ENCODE data around the gene PTGDR2.
A peak's percentile ranks its signal among the peaks of the same experiment; 100 is the strongest.

Gene PTGDR2

GRCh38 chr11:60858731-60859464 is 3.1 kb upstream of the PTGDR2 start:
- no peak for TF ChIP-seq GATA1 (IDR thresholded peaks at IDR 0.05; ENCODE audit: low read depth, low read length)
- TF ChIP-seq POLR2A (IDR thresholded peaks at IDR 0.05; ENCODE audit: low read length): no peak
- DNase-seq: no peak

- TF ChIP-seq POLR2A (IDR thresholded peaks at IDR 0.05; ENCODE audit: low read length) (no peak), GATA1 (IDR thresholded peaks at IDR 0.05; ENCODE audit: low read depth, low read length) (no peak)
- DNase-seq: no peak
Observed at GRCh38 chr11:60858236-60858635, 2.5 kb upstream of the PTGDR2 start.

DNA sequence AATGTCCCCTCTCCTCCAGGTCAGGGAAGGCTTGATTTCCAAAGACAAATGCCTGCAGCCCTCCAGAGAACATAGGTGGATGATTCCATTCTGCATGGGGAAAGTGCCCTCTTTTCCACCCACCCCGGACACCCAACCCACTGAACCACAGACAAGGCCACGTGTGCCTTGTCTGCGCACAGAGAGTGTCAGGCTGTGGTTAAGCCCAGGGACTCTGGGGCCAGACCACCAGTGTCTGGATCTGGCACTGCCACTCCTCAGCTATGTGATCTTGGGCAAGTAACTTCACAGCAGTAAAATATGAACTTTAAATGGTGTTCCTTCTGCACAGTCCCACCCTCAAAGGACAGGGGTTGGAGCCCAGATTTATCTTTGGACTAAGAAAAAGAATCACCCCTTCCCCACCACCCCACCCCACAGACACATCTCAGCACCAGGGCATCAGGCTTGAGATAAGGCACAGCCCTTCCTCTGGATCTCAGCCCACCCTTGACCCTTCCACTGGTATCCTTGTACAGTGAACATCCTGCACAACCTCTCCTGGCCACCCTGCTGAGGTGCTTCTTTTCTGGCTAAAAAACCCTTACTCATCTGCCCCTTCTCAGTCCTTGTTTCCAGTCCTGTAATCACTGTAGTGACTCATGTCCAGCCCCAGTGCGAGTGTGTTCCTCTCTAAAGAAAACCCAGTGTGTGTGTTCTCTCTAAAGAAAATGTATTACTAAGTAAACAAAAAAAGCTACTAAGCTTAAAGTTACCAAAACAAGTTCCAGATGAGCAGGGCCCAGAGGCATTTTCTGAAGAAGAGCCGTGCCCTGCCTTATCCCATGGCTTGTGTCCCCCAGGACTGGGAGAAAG is 1.9 kb upstream of the PTGDR2 start:
- TF ChIP-seq POLR2A (IDR thresholded peaks at IDR 0.05; ENCODE audit: low read length): no peak
- TF ChIP-seq GATA1 (IDR thresholded peaks at IDR 0.05; ENCODE audit: low read depth, low read length): no peak
- DNase-seq: peak in 1 of 2 experiments; percentile 18

DNA sequence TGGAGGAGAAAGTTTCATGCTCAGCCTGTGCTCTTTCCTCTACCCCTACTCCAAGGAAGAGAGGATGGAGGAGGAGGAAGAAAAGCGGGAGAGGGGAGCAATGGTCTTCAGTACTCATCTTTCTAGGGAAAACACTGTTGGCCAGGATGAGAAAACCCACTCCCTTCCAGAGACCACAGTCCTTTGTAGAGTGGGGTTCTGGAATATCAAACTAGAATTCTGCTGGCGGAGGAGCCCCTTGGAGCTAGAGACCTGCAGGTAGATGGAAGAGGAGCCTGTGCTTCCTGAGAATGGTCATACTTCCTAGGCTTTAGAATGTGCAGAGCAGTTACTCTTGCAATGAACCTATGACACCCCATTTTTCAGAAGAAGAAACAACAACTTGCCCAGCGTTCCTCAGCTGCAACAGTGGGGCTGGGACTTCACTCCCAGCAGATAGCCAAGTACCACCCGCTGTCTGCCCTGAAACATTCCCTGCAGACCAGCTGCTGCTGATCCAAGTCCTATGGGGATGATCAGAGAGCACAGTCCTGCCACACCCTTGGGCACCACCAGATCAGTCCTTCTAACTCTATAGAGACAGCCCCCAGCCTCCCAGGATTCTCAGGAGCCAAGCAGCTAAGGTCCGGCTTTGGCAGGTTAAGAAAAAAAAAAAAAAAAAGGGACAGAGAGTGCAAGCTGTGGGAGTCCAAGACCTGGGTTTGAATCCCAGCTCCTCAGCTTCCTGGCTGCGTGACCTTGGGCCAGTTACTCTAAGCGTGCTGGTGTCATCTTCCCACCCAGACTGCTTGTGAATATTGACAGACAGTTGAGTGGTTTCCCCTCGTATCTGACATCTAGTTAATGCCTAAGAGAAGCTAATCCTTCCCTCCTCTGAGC is 664 bp downstream of the PTGDR2 start:
- no peak for TF ChIP-seq POLR2A (IDR thresholded peaks at IDR 0.05; ENCODE audit: low read length)

DNA sequence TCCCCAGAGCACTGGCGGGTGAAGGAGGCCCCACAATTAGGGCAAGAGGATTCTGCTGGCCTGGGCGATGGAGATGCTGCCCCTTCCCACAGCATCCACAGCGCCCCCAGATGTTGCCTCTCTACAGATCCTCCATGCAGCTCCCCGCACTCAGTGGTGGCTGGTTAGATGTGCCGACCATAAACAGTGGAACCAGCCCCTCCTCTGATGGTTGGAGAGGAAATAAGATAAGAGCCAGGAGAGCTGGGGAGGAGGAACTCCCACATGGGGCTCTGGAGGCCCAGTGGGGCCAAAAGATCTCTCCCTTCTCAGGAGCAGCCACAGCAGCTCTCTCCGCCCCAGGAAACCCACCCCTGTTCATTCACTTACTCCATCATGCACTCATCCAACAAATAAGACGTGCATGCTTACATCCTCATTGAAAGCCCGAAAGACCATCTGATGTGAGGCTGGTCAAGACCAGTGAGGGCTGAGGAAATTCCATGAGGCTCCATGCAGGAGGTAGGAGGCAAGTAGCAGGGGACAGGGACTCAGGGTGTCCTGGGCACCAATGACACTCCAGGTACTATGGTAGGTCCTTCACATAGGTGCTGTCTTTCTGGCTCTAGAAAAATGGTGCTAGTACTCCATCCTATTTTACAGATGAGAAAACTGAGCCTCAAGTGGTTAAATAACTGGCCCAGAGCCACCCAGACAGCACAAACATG is 1.5 kb downstream of the PTGDR2 start:
- DNase-seq: peak; percentile 54 to 64
- TF ChIP-seq GATA1 (IDR thresholded peaks at IDR 0.05; ENCODE audit: low read depth, low read length) (no peak), POLR2A (IDR thresholded peaks at IDR 0.05; ENCODE audit: low read length) (no peak)

More for the DNA sequence above, 664 bp downstream of the PTGDR2 start:
- DNase-seq: no peak

DNA sequence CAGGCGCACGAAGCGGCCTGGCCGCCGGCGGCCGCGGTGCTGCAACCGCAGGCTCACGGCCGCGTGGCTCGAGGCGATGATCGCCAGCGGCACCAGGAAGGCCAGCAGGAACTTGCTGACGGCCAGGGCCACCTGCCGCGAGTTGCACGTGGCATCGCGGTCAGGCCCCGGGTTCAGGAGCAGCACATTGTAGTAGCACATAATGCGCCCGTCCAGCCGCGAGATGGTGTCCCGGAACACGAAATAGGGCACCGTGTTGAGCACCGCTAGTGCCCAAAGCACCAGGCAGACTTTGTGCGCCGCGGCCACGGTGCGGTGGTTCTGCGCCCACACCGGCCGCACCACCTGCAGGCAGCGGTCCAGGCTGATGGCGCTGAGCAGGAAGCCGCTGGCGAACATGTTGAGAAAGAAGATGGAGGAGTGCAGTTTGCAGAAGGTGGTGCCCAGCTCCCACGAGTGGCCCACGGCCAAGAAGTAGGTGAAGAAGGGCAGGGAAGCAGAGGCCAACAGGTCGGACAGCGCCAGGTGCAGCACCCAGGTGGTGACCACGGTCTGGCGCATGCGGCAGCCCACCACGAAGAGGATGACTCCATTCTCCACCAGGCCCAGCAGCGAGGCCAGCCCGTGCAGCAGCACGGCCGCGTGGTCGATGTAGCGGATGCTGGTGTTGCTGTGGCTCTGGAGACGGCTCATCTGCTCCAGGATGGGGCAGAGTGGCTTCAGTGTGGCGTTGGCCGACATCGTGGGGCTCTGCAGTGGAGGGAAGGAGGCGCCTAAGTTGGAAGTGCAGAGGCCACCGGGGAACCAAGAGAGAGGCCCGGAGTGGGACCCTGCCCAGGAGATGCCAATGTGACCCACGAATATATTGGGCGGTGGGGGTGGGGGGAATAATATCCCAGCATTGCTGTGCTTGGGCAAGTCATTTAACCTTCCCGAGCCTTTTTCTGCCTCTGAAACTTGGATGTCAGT is 2.5 kb downstream of the PTGDR2 start:
- DNase-seq: no peak
- no peak for TF ChIP-seq GATA1 (IDR thresholded peaks at IDR 0.05; ENCODE audit: low read depth, low read length)
- TF ChIP-seq POLR2A (IDR thresholded peaks at IDR 0.05; ENCODE audit: low read length): no peak

DNA sequence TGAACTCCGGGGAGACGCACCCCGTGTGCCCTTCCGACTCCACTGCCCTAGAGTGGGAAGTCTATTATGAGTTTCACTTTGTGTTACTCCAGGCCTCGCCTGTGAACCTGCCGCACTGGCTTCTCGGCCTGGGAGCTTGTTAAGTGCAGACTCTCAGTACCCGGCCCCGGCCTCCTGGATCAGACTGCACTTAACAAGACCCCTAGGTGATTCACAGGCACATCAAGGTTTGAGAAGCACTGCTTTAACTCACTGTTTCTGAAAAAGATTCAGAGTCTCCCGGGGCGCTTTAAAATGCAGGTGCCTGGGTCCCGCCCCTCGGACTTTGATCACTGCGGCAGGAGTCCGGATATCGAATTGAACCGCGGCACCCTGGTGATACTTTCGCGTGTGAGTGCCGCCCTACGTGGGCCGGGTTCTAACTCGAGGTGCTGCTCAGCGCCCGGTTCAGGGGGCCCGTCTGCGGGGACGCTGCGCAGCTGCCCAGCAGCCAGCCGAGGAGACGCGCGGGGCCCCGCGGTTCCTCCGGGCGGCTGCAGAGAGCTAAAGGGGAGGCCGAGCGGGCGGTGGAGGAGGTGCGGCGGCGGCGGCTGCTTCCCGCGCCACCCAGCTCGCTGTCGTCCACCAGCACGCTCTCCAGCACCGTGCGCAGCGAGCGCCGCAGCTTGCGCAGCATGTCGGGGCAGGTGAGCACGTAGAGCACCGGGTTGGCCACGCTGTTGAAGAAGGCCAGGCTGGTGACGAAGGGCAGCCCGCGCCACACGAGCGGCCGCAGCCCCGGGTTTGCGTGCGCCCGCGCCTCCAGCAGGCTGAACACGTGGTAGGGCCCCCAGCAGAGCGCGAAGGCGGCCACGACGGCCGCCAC is 3.4 kb downstream of the PTGDR2 start:
- no peak for DNase-seq
- TF ChIP-seq POLR2A (IDR thresholded peaks at IDR 0.05; ENCODE audit: low read length): no peak
- TF ChIP-seq GATA1 (IDR thresholded peaks at IDR 0.05; ENCODE audit: low read depth, low read length): no peak

DNA sequence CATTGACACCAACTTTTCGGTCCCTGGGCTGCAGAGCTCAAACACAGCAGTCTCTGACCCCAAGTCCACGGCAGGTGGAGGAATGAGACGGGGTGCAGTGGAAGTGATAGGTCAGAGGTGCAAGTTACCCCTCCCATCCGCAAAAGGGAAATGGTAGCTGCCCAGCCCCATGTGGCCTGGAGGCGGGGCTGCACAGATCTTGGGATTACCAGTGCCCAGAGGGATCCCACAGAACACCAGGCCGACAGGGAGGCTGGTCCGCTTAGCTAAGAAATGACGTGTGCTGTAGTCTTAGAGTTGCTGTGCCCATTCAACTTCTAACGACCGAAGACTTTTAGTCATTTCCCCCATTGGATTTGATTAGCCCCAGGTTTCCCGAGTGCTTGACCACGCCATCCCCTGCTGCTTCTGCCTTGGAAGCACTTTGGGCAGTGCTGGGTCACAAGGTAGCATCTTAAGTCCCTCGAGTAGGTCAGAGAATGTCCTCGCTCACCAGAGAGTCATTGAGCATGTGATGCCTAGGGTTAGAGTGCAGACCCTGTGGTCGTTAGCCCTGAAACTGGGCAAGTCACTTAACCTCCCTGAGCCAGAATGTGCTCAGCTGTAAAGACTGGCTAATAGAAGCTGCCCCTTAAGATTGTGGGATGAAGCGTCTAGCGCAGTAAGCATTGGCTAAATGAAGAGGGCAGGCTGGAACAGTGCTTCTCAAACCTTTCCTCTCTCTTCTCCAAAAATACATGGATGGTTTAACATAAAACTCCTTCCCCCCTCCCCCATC is 4.2 kb downstream of the PTGDR2 start:
- TF ChIP-seq POLR2A (IDR thresholded peaks at IDR 0.05; ENCODE audit: low read length) (no peak), GATA1 (IDR thresholded peaks at IDR 0.05; ENCODE audit: low read depth, low read length) (no peak)
- no peak for DNase-seq

DNA sequence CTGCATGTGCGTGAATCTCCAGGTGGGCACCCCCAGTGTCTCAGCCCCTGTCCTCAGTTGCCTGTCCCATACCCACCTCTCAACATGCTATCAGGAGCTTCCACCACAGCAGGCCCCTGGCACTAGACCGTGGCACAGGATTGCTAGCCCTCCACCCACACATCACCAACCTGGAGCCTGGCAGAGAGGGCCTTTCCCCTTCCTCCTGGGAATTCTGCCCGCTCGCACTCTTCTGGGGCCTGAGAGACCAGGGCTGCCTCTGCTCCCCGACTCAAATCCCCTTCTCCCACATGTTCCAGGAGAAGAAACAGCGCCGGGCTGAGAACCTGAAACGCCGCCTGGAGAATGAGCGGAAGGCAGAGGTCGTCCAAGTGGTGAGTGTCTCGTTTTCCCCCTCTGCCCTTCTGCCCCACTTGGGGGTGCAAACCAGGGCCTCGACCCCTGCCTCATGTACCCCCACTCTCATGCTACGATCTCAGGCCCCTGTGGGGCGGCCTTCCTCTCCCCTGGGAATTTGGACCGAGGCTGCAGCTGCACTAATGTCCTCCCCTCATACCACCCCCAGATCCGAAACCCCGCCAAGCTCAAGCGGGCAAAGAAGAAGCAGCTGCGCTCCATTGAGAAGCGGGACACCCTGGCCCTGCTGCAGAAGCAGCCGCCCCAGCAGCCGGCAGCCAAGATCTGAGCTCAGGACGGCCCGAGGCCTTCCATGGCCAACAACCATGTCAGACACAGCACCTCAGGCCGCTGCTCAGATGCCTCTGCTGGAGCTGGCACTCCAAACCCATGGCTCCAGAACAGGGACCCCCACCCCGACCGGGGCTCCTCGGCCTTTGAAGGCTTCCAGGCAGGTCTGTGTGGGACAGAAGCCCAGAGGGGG is 5.9 kb downstream of the PTGDR2 start:
- TF ChIP-seq GATA1 (IDR thresholded peaks at IDR 0.05; ENCODE audit: low read depth, low read length): no peak
- no peak for TF ChIP-seq POLR2A (IDR thresholded peaks at IDR 0.05; ENCODE audit: low read length)
- no peak for DNase-seq

DNA sequence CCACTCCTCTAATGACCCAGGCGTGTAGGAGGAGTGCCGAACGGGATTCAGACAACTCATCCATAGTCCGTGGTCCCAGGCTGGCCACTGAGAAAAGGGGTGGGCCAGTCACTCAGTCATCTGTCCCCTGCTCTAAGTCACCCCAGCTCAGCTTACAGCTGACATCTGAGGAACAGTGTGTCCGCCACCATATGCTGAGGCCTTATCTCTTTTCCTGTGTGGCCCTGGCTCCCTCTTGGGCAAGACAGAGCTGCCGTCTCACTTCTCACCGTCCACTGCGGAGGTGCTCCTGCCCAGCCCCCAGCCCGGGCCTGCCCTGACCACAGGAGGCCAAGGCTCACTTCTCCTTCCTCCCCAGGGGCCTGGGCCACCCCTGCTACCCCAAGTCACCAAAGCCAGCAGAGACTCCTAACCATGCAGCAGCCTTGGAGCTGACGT is 7.0 kb downstream of the PTGDR2 start:
- peak in 1 of 2 experiments; percentile 25 for DNase-seq
- TF ChIP-seq POLR2A (IDR thresholded peaks at IDR 0.05; ENCODE audit: low read length) (no peak), GATA1 (IDR thresholded peaks at IDR 0.05; ENCODE audit: low read depth, low read length) (no peak)
